Adrenal gland (tissue), 5 donors: ENCODE results near the gene JARID2.

Experiments used
- POLR2A ChIP-seq, 2 donors: fragments of 450-650 bp; IDR thresholded peaks; one replicate each; pipeline ENCODE4 v1.6.1; 2017; ENCODE audit warnings: antibody characterized with exemption in 2 of 2, mild to moderate bottlenecking in 2 of 2, moderate library complexity in 1 of 2
- TF ChIP-seq, protein P1 (sequence below), 6 experiments: fragments of 450-650 bp in 4 of 6; fragments of 200-600 bp in 2 of 6; sonication (generic) in 1 of 6; IDR thresholded peaks; 1 replicate in 5 of 6; 2 replicates in 1 of 6; pipeline versions ENCODE4 v1.5.1 to v1.8.0; 2016 to 2021; ENCODE audit warnings: antibody characterized with exemption in 6 of 6, mild to moderate bottlenecking in 2 of 6, moderate library complexity in 1 of 6
- donor health status: DM: no; HTN: no; CAD: no.

DNA sequence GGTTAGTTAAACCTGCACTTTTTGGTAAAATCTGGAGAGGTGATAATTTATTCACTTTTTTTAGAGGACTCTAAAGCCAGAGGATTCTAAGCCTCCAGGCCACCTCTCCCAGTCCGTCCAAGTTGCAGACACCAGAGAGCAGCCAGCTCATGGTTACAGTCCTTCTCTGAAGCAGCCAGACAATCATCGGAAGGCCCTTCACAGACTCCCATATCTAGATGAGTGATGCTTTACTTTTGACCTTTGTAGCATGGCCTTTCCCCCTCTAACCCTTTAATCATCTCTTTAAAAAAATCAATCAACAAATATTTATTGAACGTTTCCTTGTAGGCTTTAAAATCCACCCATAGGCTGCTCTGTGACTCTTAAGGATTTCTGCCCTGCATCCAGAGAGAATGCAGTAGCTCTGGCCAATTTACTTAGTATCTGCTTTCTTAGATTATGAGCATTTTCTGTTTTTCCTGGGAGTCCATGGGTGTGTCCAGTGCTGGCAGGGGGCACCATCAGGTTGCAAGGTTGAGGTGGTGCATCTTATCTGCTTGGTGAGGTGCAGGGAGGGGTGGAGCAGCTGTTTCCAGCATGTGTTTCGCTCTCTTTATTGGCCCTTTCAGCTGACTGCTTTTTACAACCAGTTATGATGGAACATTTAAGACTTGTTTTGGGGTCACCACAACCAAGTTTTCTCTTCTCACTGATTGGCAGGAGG, 58.6 kb downstream of the JARID2 start:
- TF ChIP-seq, protein P1, sequence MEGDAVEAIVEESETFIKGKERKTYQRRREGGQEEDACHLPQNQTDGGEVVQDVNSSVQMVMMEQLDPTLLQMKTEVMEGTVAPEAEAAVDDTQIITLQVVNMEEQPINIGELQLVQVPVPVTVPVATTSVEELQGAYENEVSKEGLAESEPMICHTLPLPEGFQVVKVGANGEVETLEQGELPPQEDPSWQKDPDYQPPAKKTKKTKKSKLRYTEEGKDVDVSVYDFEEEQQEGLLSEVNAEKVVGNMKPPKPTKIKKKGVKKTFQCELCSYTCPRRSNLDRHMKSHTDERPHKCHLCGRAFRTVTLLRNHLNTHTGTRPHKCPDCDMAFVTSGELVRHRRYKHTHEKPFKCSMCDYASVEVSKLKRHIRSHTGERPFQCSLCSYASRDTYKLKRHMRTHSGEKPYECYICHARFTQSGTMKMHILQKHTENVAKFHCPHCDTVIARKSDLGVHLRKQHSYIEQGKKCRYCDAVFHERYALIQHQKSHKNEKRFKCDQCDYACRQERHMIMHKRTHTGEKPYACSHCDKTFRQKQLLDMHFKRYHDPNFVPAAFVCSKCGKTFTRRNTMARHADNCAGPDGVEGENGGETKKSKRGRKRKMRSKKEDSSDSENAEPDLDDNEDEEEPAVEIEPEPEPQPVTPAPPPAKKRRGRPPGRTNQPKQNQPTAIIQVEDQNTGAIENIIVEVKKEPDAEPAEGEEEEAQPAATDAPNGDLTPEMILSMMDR (IDR thresholded peaks at IDR 0.05), result no peak
- TF ChIP-seq POLR2A (IDR thresholded peaks at IDR 0.05), result no peak
